SU-DHL-6 (cell line): ENCODE results near the gene REC114.

Experiments used
- CTCF ChIP-seq: fragments of 200-600 bp; sonication (generic); IDR thresholded peaks from one replicate; pipeline ENCODE4 v1.5.1; 2017; ENCODE audit warnings: antibody characterized with exemption, mild to moderate bottlenecking, low read length, moderate library complexity; ENCODE audit not compliant: insufficient read depth, poor library complexity, severe bottlenecking
- EZH2phosphoT487 ChIP-seq: fragments of 200-600 bp; sonication (generic), shearing (Covaris generic); conservative IDR thresholded peaks from 2 replicates; pipeline ENCODE4 v1.6.1; 2018; ENCODE audit warnings: mild to moderate bottlenecking, antibody characterized with exemption, low read length, moderate library complexity, mixed read lengths

GRCh38 chr15:73457334-73457733 lies 14.4 kb downstream of the REC114 start:
- TF ChIP-seq CTCF (no peak), EZH2phosphoT487 (no peak)
